ENCODE measurements around the gene BAIAP2.
A peak's percentile ranks its signal among the peaks of the same experiment; 100 is the strongest.

The BAIAP2 gene

DNA sequence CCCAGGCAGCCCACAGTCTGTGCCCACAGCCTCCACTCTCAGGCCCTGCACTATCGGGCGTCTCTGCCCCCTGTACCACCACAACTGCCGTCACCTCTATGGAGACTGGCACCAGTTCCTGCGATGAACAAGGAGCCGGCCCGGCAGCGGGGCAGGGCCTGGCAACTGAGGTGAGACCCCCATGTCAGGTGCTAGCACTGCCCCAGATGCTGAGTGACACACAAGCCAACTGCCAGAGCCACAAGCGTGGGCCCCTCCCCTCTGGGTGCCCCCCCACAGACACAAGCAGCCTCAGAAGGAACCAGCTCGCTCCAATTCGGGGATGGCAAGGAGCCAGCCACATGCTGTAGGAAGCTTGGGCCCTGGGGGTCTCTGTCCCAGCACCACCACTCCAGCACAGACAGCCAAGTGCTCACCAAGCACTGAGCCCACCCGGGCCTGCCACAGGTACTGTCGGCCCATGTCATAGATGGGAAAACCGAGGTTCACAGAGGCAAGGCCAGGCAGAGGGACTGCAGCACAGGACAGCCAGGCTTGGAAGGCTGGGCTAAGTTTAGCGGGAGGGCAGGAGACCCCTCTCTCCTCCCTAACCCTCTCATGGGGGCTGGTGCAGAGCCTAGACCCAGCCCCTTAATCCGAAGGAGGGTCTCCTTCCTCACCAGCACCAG lies 128.9 kb downstream of the BAIAP2 start:
- no peak for DNase-seq

- peak; percentile 97 for DNase-seq
These were observed 129.7 kb downstream of the BAIAP2 start for GRCh38 chr17:81164371-81165245.

DNA sequence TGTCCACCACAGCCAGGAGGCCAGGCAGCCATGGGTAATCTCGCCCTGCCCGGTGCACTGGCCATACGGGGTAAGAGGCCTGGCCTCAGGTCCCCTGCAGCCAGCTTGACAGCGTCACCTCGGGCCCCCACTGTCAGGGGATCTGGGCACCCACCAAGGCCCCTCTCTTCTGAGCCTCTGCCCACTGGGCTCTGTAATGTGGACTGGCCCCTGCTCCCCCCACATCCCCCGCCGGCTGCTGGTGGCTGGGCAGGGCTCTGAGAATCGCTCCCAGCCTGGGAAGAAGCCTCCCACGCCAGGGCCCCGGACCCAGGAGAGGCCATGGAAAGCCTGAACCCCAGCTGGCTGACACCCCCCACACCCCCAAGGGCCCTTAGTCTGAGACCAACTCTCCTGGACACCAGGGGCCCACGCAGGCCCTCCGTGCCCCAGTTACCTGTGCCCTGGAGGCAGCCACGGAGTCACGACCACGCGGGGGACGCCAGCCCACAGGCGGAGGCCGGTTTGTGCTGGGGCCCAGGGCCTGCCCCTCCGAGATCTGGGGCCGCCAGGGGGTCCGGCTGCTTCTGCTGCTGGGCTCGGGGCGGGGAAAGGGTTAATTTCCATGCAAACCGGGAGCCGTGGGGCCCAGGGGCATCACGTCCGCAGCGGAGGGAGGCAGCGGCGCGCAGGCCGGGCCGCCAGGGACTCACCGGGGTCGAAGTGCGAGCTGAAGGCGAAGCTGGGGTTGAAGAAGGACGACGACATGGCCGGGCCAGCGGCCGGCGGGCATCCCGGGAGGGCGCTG lies 130.5 kb downstream of the BAIAP2 start, which contains the start of gene PVALEF:
TSS of gene PVALEF (plus strand) at position 262 of the 787 bp plus-strand sequence. CDS start 15,720 bp downstream, outside the sequence.
- DNase-seq, result no peak

GRCh38 chr17:81166033-81166492 lies 131.1 kb downstream of the BAIAP2 start, which contains the start of gene AATK:
AATK (minus strand) TSS chr17:81166221; CDS start chr17:81165992, 229 bp downstream.
- DNase-seq, result no peak

Measured in NCI-H524 treated with DMSO at 0.1 percent for 48 hours (cell line).